ENCODE data around the gene NCKAP5.

The NCKAP5 gene

GRCh38 chr2:133341575-133341974 lies 226.7 kb downstream of the NCKAP5 start:
- Histone ChIP-seq H3K27ac (ENCODE audit: poor library complexity, severe bottlenecking) (no peak overlapping the region), H3K9me3 (ENCODE audit: severe bottlenecking) (no peaks in the 10 kb centered on the region), H3K36me3 (ENCODE audit: low read depth) (no peaks in the 10 kb centered on the region), H3K4me3 (ENCODE audit: severe bottlenecking) (no peak overlapping the region), H3K27me3 (ENCODE audit: insufficient read depth, poor library complexity, severe bottlenecking) (no peaks in the 10 kb centered on the region), H3K4me1 (ENCODE audit: insufficient read depth, poor library complexity, severe bottlenecking) (no peaks in the 10 kb centered on the region)
- DNase-seq (ENCODE audit: low spot score) (no peak), ATAC-seq (ENCODE audit: low read depth) (no peak)
- TF ChIP-seq, protein P1, sequence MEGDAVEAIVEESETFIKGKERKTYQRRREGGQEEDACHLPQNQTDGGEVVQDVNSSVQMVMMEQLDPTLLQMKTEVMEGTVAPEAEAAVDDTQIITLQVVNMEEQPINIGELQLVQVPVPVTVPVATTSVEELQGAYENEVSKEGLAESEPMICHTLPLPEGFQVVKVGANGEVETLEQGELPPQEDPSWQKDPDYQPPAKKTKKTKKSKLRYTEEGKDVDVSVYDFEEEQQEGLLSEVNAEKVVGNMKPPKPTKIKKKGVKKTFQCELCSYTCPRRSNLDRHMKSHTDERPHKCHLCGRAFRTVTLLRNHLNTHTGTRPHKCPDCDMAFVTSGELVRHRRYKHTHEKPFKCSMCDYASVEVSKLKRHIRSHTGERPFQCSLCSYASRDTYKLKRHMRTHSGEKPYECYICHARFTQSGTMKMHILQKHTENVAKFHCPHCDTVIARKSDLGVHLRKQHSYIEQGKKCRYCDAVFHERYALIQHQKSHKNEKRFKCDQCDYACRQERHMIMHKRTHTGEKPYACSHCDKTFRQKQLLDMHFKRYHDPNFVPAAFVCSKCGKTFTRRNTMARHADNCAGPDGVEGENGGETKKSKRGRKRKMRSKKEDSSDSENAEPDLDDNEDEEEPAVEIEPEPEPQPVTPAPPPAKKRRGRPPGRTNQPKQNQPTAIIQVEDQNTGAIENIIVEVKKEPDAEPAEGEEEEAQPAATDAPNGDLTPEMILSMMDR (IDR thresholded peaks at IDR 0.05; ENCODE audit: poor library complexity, severe bottlenecking) = no peak

DNA sequence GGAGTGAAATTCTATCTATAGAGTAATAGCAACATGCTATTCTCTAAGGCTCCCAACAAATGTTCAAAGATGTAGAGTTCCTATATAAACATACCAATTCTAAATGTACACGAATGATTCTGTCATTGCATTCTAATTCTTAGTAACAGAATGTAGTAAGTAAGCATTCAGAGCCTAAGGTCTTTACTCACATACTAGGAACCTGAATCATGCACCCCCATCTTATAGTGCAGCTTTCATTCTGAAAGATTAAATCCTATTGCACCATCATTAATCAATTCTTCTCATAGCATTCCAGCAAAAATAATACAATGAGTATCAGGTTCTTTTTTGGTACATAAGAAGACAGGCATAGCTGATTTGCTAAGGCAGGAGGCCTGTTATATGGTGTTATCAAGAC lies 230.0 kb downstream of the NCKAP5 start:
- ATAC-seq (ENCODE audit: low read depth) (no peak), DNase-seq (ENCODE audit: low spot score) (no peak)
- Histone ChIP-seq H3K27me3 (ENCODE audit: insufficient read depth, poor library complexity, severe bottlenecking) (no peaks in the 10 kb centered on the region), H3K4me3 (ENCODE audit: severe bottlenecking) (no peak overlapping the region), H3K36me3 (ENCODE audit: low read depth) (no peaks in the 10 kb centered on the region), H3K4me1 (ENCODE audit: insufficient read depth, poor library complexity, severe bottlenecking) (no peaks in the 10 kb centered on the region), H3K27ac (ENCODE audit: poor library complexity, severe bottlenecking) (no peak overlapping the region), H3K9me3 (ENCODE audit: severe bottlenecking) (no peaks in the 10 kb centered on the region)
- TF ChIP-seq, protein P1 (IDR thresholded peaks at IDR 0.05; ENCODE audit: poor library complexity, severe bottlenecking) = no peak

GRCh38 chr2:133334923-133335322 lies 233.3 kb downstream of the NCKAP5 start:
- TF ChIP-seq, protein P1 (IDR thresholded peaks at IDR 0.05; ENCODE audit: poor library complexity, severe bottlenecking) = no peak
- no peak for DNase-seq (ENCODE audit: low spot score)
- ATAC-seq (ENCODE audit: low read depth) = no peak

GRCh38 chr2:133333181-133333580 lies 235.1 kb downstream of the NCKAP5 start:
- DNase-seq (ENCODE audit: low spot score) (no peak), ATAC-seq (ENCODE audit: low read depth) (no peak)
- Histone ChIP-seq H3K9me3 (ENCODE audit: severe bottlenecking) (no peaks in the 10 kb centered on the region), H3K4me3 (ENCODE audit: severe bottlenecking) (no peak overlapping the region), H3K27me3 (ENCODE audit: insufficient read depth, poor library complexity, severe bottlenecking) (no peaks in the 10 kb centered on the region), H3K27ac (ENCODE audit: poor library complexity, severe bottlenecking) (no peak overlapping the region), H3K4me1 (ENCODE audit: insufficient read depth, poor library complexity, severe bottlenecking) (no peaks in the 10 kb centered on the region), H3K36me3 (ENCODE audit: low read depth) (no peaks in the 10 kb centered on the region)
- TF ChIP-seq, protein P1 (IDR thresholded peaks at IDR 0.05; ENCODE audit: poor library complexity, severe bottlenecking) = no peak

More at GRCh38 chr2:133334923-133335322, 233.3 kb downstream of the NCKAP5 start:
- Histone ChIP-seq H3K27ac (ENCODE audit: poor library complexity, severe bottlenecking) (no peak overlapping the region), H3K4me1 (ENCODE audit: insufficient read depth, poor library complexity, severe bottlenecking) (no peaks in the 10 kb centered on the region), H3K4me3 (ENCODE audit: severe bottlenecking) (no peak overlapping the region), H3K36me3 (ENCODE audit: low read depth) (no peaks in the 10 kb centered on the region), H3K9me3 (ENCODE audit: severe bottlenecking) (no peaks in the 10 kb centered on the region), H3K27me3 (ENCODE audit: insufficient read depth, poor library complexity, severe bottlenecking) (no peaks in the 10 kb centered on the region)

GRCh38 chr2:133331436-133331835 lies 236.8 kb downstream of the NCKAP5 start:
- H3K9me3 ChIP-seq (ENCODE audit: severe bottlenecking) = no peaks in the 10 kb centered on the region
- no peak for ATAC-seq (ENCODE audit: low read depth)
- no peaks in the 10 kb centered on the region for H3K36me3 ChIP-seq (ENCODE audit: low read depth)
- H3K4me3 ChIP-seq (ENCODE audit: severe bottlenecking) = no peak overlapping the region
- TF ChIP-seq, protein P1 (IDR thresholded peaks at IDR 0.05; ENCODE audit: poor library complexity, severe bottlenecking) = no peak
- no peaks in the 10 kb centered on the region for H3K4me1 ChIP-seq (ENCODE audit: insufficient read depth, poor library complexity, severe bottlenecking)
- DNase-seq (ENCODE audit: low spot score) = no peak
- no peak overlapping the region for H3K27ac ChIP-seq (ENCODE audit: poor library complexity, severe bottlenecking)
- no peaks in the 10 kb centered on the region for H3K27me3 ChIP-seq (ENCODE audit: insufficient read depth, poor library complexity, severe bottlenecking)

All from RWPE2 (cell line).